GM12874 (cell line): ENCODE data around the gene WT1.

ENCODE experiments used
- TF ChIP-seq, protein P1 (sequence below): IDR thresholded peaks from 2 replicates; pipeline ENCODE4 v1.5.1; 2011; ENCODE audit warnings: low read depth, mild to moderate bottlenecking, control low read depth, low read length, moderate library complexity; ENCODE audit not compliant: insufficient read depth

WT1 gene

GRCh38 chr11:32420937-32421901 lies 14.1 kb downstream of the WT1 start:
- TF ChIP-seq, protein P1, sequence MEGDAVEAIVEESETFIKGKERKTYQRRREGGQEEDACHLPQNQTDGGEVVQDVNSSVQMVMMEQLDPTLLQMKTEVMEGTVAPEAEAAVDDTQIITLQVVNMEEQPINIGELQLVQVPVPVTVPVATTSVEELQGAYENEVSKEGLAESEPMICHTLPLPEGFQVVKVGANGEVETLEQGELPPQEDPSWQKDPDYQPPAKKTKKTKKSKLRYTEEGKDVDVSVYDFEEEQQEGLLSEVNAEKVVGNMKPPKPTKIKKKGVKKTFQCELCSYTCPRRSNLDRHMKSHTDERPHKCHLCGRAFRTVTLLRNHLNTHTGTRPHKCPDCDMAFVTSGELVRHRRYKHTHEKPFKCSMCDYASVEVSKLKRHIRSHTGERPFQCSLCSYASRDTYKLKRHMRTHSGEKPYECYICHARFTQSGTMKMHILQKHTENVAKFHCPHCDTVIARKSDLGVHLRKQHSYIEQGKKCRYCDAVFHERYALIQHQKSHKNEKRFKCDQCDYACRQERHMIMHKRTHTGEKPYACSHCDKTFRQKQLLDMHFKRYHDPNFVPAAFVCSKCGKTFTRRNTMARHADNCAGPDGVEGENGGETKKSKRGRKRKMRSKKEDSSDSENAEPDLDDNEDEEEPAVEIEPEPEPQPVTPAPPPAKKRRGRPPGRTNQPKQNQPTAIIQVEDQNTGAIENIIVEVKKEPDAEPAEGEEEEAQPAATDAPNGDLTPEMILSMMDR: no peak

- TF ChIP-seq, protein P1: no peak
Observed at GRCh38 chr11:32420139-32420538, 15.2 kb downstream of the WT1 start.

GRCh38 chr11:32418836-32419235 lies 16.5 kb downstream of the WT1 start:
- TF ChIP-seq, protein P1: no peak

GRCh38 chr11:32417806-32418205 lies 17.5 kb downstream of the WT1 start:
- TF ChIP-seq, protein P1: no peak

- TF ChIP-seq, protein P1: no peak
Observed at GRCh38 chr11:32416301-32416700, 19.0 kb downstream of the WT1 start.

DNA sequence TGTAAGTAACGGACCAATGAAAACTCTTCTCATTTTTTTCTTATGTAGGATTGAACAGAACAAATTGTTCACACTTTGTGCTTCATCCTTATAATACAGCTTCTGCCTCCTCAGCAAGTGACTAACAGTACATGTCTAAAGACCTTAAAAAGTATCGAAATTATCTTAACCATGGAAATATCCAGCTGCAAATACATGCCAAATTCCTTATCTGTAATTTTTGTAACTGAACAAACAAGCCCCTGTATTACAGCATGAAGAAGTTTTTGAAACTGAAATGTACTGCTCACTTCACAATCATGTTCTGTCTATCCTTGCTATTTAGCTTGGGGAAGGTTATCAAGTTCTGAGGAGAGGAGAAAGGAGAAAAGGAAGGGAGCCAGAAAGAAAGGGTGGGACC lies 20.4 kb downstream of the WT1 start:
- TF ChIP-seq, protein P1: no peak

DNA sequence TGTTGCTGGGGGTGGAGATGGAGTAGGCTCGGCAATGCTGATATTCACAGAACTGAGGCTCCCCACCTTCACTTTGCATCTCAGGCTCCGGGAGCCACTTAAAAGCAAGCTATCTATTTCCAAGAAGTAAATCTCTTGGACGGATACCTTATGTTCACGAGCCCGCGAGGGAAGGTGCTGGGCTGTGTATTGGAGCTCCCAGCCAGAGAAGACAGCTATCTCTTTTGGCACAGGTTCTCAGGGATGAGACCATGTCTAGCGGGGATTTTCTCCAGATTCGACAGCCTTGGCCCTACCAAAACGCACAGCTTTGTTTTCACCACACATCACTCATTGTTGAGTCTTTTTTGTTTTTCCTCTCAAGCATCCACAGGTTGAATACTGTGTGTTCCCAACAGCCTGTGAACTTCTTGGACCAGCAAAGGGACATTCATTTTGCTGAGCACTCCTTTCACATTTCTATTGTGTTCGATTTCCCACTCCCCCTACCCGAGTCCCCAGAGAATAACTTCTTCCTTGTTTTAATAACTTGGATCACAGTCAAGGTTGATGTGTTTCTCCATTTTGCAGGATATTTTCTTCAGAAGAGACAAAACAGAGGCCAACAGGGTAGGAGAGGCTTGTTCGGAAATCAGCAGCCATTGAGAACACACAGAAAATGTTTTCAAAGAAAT lies 23.3 kb downstream of the WT1 start:
- TF ChIP-seq, protein P1: no peak
